ENCODE results near the gene LUZP2. TPM values are rescaled to one million over a fixed set of nuclear protein-coding genes. Genes with fewer than 3 reads are reported as not detected.

LUZP2 gene
- total RNA-seq, 2 experiments from 2014 or later, result not detected

GRCh38 chr11:24634606-24635160 is 137.8 kb downstream of the LUZP2 start:
- DNase-seq, result no peak
- intact Hi-C loops (cut with DNase I, micrococcal nuclease), result loop anchor here (1.0 kb wide), 2 partner anchors 9 to 10 kb away; no protein-coding TSS in a partner anchor
- no peaks in the 10 kb centered on the region for H3K4me1 Mint-ChIP-seq (ENCODE audit: low read depth)
- no peaks in the 10 kb centered on the region for H3K9me3 Mint-ChIP-seq
- Histone ChIP-seq H3K36me3 (ENCODE audit: insufficient read depth, low read length) (no peaks in the 10 kb centered on the region), H3K27ac (ENCODE audit: low read depth in 1 of 2, low read length in 2 of 2) (no peak overlapping the region), H3K27me3 (ENCODE audit: control insufficient read depth in 1 of 2, insufficient read depth in 2 of 2, low read length in 2 of 2) (no peaks in the 10 kb centered on the region), H3K4me1 (ENCODE audit: insufficient read depth, low read length) (no peaks in the 10 kb centered on the region), H3K4me3 (ENCODE audit: low read length) (no peak overlapping the region), H3K9me3 (ENCODE audit: control insufficient read depth in 1 of 2, insufficient read depth in 1 of 2, low read length in 2 of 2) (no peaks in the 10 kb centered on the region)
- H3K27me3 Mint-ChIP-seq, result no peaks in the 10 kb centered on the region
- H3K4me3 Mint-ChIP-seq, result no peak overlapping the region
- no peak overlapping the region for H3K27ac Mint-ChIP-seq
- POLR2A ChIA-PET, result no interaction called here
- CTCF ChIA-PET, result interaction anchor here (0.7 kb wide), 1 partner anchor 54 kb away, joined by 3 read pairs; no protein-coding TSS in a partner anchor
- no peak for ATAC-seq (ENCODE audit: poor library complexity)
- H3K36me3 Mint-ChIP-seq (ENCODE audit: low read depth), result no peaks in the 10 kb centered on the region
- TF ChIP-seq CTCF (IDR thresholded peaks at IDR 0.05), result no peak

- POLR2A ChIA-PET, result no interaction called here
- Mint-ChIP-seq H3K27me3 (no peaks in the 10 kb centered on the region), H3K36me3 (ENCODE audit: low read depth) (no peaks in the 10 kb centered on the region), H3K4me1 (ENCODE audit: low read depth) (no peaks in the 10 kb centered on the region), H3K9me3 (no peaks in the 10 kb centered on the region), H3K4me3 (no peak overlapping the region), H3K27ac (no peak overlapping the region)
- H3K4me1 ChIP-seq (ENCODE audit: insufficient read depth, low read length), result no peaks in the 10 kb centered on the region
- no peak for TF ChIP-seq CTCF (IDR thresholded peaks at IDR 0.05)
- CTCF ChIA-PET, result no interaction called here
- no peaks in the 10 kb centered on the region for H3K9me3 ChIP-seq (ENCODE audit: control insufficient read depth in 1 of 2, insufficient read depth in 1 of 2, low read length in 2 of 2)
- intact Hi-C loops (cut with DNase I, micrococcal nuclease), result no loop called here
- no peak overlapping the region for H3K4me3 ChIP-seq (ENCODE audit: low read length)
- H3K36me3 ChIP-seq (ENCODE audit: insufficient read depth, low read length), result no peaks in the 10 kb centered on the region
- no peak overlapping the region for H3K27ac ChIP-seq (ENCODE audit: low read depth in 1 of 2, low read length in 2 of 2)
- no peaks in the 10 kb centered on the region for H3K27me3 ChIP-seq (ENCODE audit: control insufficient read depth in 1 of 2, insufficient read depth in 2 of 2, low read length in 2 of 2)
- DNase-seq (no peak), ATAC-seq (ENCODE audit: poor library complexity) (no peak)
These were observed 138.9 kb downstream of the LUZP2 start for GRCh38 chr11:24635588-24636290.

GRCh38 chr11:24636291-24636629 is 139.4 kb downstream of the LUZP2 start:
- intact Hi-C loops (cut with DNase I, micrococcal nuclease), result no loop called here
- ATAC-seq (ENCODE audit: poor library complexity) (no peak), DNase-seq (no peak)
- H3K27ac ChIP-seq (ENCODE audit: low read depth in 1 of 2, low read length in 2 of 2), result no peak overlapping the region
- no peak overlapping the region for H3K4me3 Mint-ChIP-seq
- ChIA-PET CTCF (interaction anchor here (1.0 kb wide), 1 partner anchor 17 kb away, joined by 3 read pairs; no protein-coding TSS in a partner anchor), POLR2A (no interaction called here)
- no peaks in the 10 kb centered on the region for H3K27me3 ChIP-seq (ENCODE audit: control insufficient read depth in 1 of 2, insufficient read depth in 2 of 2, low read length in 2 of 2)
- TF ChIP-seq CTCF (IDR thresholded peaks at IDR 0.05), result no peak
- no peak overlapping the region for H3K27ac Mint-ChIP-seq
- no peaks in the 10 kb centered on the region for H3K9me3 ChIP-seq (ENCODE audit: control insufficient read depth in 1 of 2, insufficient read depth in 1 of 2, low read length in 2 of 2)
- no peaks in the 10 kb centered on the region for H3K4me1 Mint-ChIP-seq (ENCODE audit: low read depth)
- H3K27me3 Mint-ChIP-seq, result no peaks in the 10 kb centered on the region
- H3K36me3 ChIP-seq (ENCODE audit: insufficient read depth, low read length), result no peaks in the 10 kb centered on the region
- H3K36me3 Mint-ChIP-seq (ENCODE audit: low read depth), result no peaks in the 10 kb centered on the region
- H3K4me1 ChIP-seq (ENCODE audit: insufficient read depth, low read length), result no peaks in the 10 kb centered on the region
- H3K9me3 Mint-ChIP-seq, result no peaks in the 10 kb centered on the region
- H3K4me3 ChIP-seq (ENCODE audit: low read length), result no peak overlapping the region
